Measurements from ENCODE around the gene ZBTB21.

ZBTB21 gene

DNA sequence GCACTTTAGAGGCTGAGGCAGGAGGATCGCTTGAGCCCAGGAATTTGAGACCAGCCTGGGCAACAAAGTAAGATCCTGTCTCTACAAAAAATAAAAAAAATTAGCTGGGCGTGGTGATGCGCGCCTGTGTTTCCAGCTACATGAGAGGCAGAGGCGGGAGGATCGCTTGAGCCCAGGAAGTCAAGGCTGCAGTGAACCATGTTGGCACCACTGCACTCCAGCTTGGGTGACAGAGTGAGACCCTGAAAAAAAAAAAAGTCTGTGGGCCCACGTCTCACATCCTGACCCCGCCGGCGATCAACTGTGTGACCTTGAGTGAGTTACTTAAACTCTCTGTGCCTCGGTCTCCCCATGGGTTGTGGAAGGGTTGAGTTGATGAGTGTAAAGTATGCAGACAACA lies 12.7 kb upstream of the ZBTB21 start:
- no peak for ATAC-seq
- TF ChIP-seq ZNF565 (CRISPR knock-in tag; conservative IDR thresholded peaks at IDR 0.05; ENCODE audit: low read depth) (no peak), RARB (CRISPR knock-in tag; IDR thresholded peaks at IDR 0.05) (no peak), GLIS3 (CRISPR knock-in tag; IDR thresholded peaks at IDR 0.05) (no peak), PPARA (CRISPR knock-in tag; IDR thresholded peaks at IDR 0.05; ENCODE audit: borderline replicate concordance) (no peak), TOX (CRISPR knock-in tag; IDR thresholded peaks at IDR 0.05; ENCODE audit: borderline replicate concordance) (no peak)
- TF ChIP-seq, protein P1, sequence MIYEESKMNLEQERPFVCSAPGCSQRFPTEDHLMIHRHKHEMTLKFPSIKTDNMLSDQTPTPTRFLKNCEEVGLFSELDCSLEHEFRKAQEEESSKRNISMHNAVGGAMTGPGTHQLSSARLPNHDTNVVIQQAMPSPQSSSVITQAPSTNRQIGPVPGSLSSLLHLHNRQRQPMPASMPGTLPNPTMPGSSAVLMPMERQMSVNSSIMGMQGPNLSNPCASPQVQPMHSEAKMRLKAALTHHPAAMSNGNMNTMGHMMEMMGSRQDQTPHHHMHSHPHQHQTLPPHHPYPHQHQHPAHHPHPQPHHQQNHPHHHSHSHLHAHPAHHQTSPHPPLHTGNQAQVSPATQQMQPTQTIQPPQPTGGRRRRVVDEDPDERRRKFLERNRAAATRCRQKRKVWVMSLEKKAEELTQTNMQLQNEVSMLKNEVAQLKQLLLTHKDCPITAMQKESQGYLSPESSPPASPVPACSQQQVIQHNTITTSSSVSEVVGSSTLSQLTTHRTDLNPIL (CRISPR knock-in tag; IDR thresholded peaks at IDR 0.05; ENCODE audit: low read depth), result no peak
- TF ChIP-seq, protein P2, sequence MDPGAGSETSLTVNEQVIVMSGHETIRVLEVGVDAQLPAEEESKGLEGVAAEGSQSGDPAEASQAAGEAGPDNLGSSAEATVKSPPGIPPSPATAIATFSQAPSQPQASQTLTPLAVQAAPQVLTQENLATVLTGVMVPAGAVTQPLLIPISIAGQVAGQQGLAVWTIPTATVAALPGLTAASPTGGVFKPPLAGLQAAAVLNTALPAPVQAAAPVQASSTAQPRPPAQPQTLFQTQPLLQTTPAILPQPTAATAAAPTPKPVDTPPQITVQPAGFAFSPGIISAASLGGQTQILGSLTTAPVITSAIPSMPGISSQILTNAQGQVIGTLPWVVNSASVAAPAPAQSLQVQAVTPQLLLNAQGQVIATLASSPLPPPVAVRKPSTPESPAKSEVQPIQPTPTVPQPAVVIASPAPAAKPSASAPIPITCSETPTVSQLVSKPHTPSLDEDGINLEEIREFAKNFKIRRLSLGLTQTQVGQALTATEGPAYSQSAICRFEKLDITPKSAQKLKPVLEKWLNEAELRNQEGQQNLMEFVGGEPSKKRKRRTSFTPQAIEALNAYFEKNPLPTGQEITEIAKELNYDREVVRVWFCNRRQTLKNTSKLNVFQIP (CRISPR knock-in tag; IDR thresholded peaks at IDR 0.05; ENCODE audit: borderline replicate concordance, low read depth), result no peak
- TF ChIP-seq, protein P3, sequence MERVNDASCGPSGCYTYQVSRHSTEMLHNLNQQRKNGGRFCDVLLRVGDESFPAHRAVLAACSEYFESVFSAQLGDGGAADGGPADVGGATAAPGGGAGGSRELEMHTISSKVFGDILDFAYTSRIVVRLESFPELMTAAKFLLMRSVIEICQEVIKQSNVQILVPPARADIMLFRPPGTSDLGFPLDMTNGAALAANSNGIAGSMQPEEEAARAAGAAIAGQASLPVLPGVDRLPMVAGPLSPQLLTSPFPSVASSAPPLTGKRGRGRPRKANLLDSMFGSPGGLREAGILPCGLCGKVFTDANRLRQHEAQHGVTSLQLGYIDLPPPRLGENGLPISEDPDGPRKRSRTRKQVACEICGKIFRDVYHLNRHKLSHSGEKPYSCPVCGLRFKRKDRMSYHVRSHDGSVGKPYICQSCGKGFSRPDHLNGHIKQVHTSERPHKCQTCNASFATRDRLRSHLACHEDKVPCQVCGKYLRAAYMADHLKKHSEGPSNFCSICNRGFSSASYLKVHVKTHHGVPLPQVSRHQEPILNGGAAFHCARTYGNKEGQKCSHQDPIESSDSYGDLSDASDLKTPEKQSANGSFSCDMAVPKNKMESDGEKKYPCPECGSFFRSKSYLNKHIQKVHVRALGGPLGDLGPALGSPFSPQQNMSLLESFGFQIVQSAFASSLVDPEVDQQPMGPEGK (CRISPR knock-in tag; IDR thresholded peaks at IDR 0.05; ENCODE audit: borderline replicate concordance), result no peak
- TF ChIP-seq, protein P4, sequence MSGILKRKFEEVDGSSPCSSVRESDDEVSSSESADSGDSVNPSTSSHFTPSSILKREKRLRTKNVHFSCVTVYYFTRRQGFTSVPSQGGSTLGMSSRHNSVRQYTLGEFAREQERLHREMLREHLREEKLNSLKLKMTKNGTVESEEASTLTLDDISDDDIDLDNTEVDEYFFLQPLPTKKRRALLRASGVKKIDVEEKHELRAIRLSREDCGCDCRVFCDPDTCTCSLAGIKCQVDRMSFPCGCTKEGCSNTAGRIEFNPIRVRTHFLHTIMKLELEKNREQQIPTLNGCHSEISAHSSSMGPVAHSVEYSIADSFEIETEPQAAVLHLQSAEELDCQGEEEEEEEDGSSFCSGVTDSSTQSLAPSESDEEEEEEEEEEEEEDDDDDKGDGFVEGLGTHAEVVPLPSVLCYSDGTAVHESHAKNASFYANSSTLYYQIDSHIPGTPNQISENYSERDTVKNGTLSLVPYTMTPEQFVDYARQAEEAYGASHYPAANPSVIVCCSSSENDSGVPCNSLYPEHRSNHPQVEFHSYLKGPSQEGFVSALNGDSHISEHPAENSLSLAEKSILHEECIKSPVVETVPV (CRISPR knock-in tag; IDR thresholded peaks at IDR 0.05), result no peak

DNA sequence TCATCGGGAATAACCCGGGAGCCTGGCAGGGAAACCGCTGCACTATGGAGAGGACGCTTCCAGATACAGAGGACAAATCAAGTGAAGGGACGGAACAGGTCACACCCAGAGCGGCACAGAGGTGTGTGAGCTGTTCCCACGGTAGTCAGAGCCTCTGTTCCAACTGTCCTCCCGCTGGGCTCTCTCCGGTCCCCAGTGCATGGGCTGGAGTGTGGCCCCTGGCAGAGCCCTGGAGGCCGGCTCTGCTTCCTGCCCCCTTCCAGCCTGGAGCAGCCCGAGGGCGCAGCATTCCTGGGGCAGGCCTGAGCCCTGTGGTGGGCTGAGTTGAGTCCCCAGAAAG lies 11.9 kb upstream of the ZBTB21 start:
- ATAC-seq, result no peak
- TF ChIP-seq, protein P1 (CRISPR knock-in tag; IDR thresholded peaks at IDR 0.05; ENCODE audit: low read depth), result no peak
- TF ChIP-seq OSR1 (CRISPR knock-in tag; IDR thresholded peaks at IDR 0.05), result no peak
- TF ChIP-seq ARNTL (CRISPR knock-in tag; IDR thresholded peaks at IDR 0.05; ENCODE audit: borderline replicate concordance, low read depth), result no peak
- no peak for TF ChIP-seq ZNF8 (CRISPR knock-in tag; IDR thresholded peaks at IDR 0.05)
- TF ChIP-seq ZFP3 (CRISPR knock-in tag; IDR thresholded peaks at IDR 0.05), result no peak
- TF ChIP-seq SNAI2 (CRISPR knock-in tag; IDR thresholded peaks at IDR 0.05), result no peak
- no peak for TF ChIP-seq TOX (CRISPR knock-in tag; IDR thresholded peaks at IDR 0.05; ENCODE audit: borderline replicate concordance)
- no peak for TF ChIP-seq ZFP30 (CRISPR knock-in tag; IDR thresholded peaks at IDR 0.05)
- TF ChIP-seq, protein P2 (CRISPR knock-in tag; IDR thresholded peaks at IDR 0.05; ENCODE audit: borderline replicate concordance, low read depth), result no peak
- no peak for TF ChIP-seq ZNF70 (CRISPR knock-in tag; IDR thresholded peaks at IDR 0.05)

DNA sequence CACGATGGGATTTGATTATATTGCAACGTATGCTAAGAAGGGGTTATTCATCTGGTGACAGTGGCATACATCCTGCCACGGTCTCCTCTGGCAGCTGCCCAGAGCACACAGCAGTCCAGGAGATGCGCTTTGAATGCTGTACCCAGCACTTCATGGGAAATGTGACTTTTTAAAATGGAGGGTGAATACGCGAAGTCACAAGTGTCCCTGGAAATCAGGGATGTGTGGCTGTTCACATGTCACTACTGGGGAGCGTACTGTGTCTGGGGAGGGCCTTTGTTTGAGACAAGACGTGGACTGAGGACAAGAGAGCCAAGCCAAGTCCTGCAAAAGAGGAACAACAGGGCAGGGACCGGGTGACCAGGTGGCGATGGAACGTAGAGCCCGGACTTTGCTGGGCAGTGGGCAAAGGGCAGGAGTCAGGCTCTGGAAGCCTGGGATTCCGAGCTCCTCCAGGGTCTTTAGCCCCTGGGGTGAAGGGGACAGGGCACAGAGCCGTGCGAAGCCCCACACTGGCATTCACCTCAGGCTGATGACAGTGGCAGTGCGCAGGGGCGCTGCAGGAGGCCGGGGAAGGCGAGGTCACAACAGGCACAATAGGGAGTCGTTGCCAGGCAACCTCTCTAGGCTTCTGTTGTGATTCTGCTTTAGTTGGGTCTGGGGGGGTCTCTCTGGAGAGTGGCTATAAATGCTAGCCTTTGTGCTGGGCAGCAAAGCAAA lies 11.4 kb upstream of the ZBTB21 start:
- ATAC-seq, result no peak
- TF ChIP-seq RARB (CRISPR knock-in tag; IDR thresholded peaks at IDR 0.05) (no peak), TOX (CRISPR knock-in tag; IDR thresholded peaks at IDR 0.05; ENCODE audit: borderline replicate concordance) (no peak), ZFP3 (CRISPR knock-in tag; IDR thresholded peaks at IDR 0.05) (no peak), ISL1 (CRISPR knock-in tag; IDR thresholded peaks at IDR 0.05) (no peak), ZNF70 (CRISPR knock-in tag; IDR thresholded peaks at IDR 0.05) (no peak), SNAI2 (CRISPR knock-in tag; IDR thresholded peaks at IDR 0.05) (no peak)
- TF ChIP-seq, protein P5, sequence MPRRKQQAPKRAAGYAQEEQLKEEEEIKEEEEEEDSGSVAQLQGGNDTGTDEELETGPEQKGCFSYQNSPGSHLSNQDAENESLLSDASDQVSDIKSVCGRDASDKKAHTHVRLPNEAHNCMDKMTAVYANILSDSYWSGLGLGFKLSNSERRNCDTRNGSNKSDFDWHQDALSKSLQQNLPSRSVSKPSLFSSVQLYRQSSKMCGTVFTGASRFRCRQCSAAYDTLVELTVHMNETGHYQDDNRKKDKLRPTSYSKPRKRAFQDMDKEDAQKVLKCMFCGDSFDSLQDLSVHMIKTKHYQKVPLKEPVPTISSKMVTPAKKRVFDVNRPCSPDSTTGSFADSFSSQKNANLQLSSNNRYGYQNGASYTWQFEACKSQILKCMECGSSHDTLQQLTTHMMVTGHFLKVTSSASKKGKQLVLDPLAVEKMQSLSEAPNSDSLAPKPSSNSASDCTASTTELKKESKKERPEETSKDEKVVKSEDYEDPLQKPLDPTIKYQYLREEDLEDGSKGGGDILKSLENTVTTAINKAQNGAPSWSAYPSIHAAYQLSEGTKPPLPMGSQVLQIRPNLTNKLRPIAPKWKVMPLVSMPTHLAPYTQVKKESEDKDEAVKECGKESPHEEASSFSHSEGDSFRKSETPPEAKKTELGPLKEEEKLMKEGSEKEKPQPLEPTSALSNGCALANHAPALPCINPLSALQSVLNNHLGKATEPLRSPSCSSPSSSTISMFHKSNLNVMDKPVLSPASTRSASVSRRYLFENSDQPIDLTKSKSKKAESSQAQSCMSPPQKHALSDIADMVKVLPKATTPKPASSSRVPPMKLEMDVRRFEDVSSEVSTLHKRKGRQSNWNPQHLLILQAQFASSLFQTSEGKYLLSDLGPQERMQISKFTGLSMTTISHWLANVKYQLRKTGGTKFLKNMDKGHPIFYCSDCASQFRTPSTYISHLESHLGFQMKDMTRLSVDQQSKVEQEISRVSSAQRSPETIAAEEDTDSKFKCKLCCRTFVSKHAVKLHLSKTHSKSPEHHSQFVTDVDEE (CRISPR knock-in tag; IDR thresholded peaks at IDR 0.05), result no peak
- TF ChIP-seq, protein P4 (CRISPR knock-in tag; IDR thresholded peaks at IDR 0.05), result no peak
- TF ChIP-seq, protein P2 (CRISPR knock-in tag; IDR thresholded peaks at IDR 0.05; ENCODE audit: borderline replicate concordance, low read depth), result no peak
- TF ChIP-seq, protein P1 (CRISPR knock-in tag; IDR thresholded peaks at IDR 0.05; ENCODE audit: low read depth), result no peak
